ENCODE data around the gene FRMPD1.

- TF ChIP-seq, protein P1, sequence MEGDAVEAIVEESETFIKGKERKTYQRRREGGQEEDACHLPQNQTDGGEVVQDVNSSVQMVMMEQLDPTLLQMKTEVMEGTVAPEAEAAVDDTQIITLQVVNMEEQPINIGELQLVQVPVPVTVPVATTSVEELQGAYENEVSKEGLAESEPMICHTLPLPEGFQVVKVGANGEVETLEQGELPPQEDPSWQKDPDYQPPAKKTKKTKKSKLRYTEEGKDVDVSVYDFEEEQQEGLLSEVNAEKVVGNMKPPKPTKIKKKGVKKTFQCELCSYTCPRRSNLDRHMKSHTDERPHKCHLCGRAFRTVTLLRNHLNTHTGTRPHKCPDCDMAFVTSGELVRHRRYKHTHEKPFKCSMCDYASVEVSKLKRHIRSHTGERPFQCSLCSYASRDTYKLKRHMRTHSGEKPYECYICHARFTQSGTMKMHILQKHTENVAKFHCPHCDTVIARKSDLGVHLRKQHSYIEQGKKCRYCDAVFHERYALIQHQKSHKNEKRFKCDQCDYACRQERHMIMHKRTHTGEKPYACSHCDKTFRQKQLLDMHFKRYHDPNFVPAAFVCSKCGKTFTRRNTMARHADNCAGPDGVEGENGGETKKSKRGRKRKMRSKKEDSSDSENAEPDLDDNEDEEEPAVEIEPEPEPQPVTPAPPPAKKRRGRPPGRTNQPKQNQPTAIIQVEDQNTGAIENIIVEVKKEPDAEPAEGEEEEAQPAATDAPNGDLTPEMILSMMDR (IDR thresholded peaks at IDR 0.05) = no peak
- no peak for TF ChIP-seq POLR2A (IDR thresholded peaks at IDR 0.05)
These were observed 110.8 kb downstream of the FRMPD1 start for GRCh38 chr9:37761511-37761910.

Data from right lobe of liver (tissue), 4 donors.